HCT116 (cell line): ENCODE data around the gene RIPOR2. TPM values are rescaled to one million over a fixed set of nuclear protein-coding genes. Genes with fewer than 3 reads are reported as not detected.

Experiments used
- ATAC-seq: fragments of 200-7000 bp; cut with Tn5 transposase; 2 replicates; pipeline ENCODE4 v1.9.1; 2020; ENCODE audit warnings: mild to moderate bottlenecking, moderate library complexity
- BruUV-seq: library from RNA; stranded (reverse); fragments of 400-500 nt; replicated peaks from 2 replicates; lab custom pipeline; 2021; lab: Mats Ljungman, UMichigan
- CTCF ChIA-PET: fragments of 300-600 bp; sonication (Branson Sonifier 250); formaldehyde crosslinking; loops from one replicate; lab custom pipeline; 2021; ENCODE audit warnings: antibody characterized with exemption; lab: Charles Lee
- POLR2A ChIA-PET: fragments of 300-600, 350-600 bp; sonication (Branson Sonifier 250); formaldehyde crosslinking; loops from one replicate; lab custom pipeline; 2021; ENCODE audit warnings: antibody characterized with exemption; lab: Charles Lee
- RAD21 ChIA-PET, 2 experiments: fragments of 300-600 bp; sonication (Branson Sonifier 250); formaldehyde crosslinking; loops; one replicate each; lab custom pipeline; 2023; ENCODE audit warnings: low total read pairs in 2 of 2; ENCODE audit not compliant: uncharacterized antibody in 2 of 2, unreplicated experiment in 2 of 2, low non-redundant PET in 1 of 2; lab: Charles Lee
- DNase-seq: peaks from one replicate; pipeline ENCODE4 v3.0.0-alpha.2; 2010; ENCODE audit warnings: low read depth, low spot score
- H2AFZ ChIP-seq: fragments of 200-600 bp; shearing (Covaris generic), sonication (generic); 2 replicates; pipeline ENCODE4 v1.6.1; 2017; ENCODE audit warnings: low read depth, mixed run types, mixed read lengths, antibody characterized with exemption, low read length; ENCODE audit not compliant: poor library complexity, severe bottlenecking
- H3K27ac ChIP-seq: 2 replicates; pipeline ENCODE4 v1.5.1; 2012; ENCODE audit warnings: low read depth, low read length
- H3K27me3 ChIP-seq: fragments of 200-600 bp; sonication (generic); 2 replicates; pipeline ENCODE4 v1.6.1; 2016; ENCODE audit warnings: mixed run types, low read length, mixed read lengths; ENCODE audit not compliant: insufficient read depth
- H3K36me3 ChIP-seq, 2 experiments: fragments of 200-500 bp in 1 of 2; fragments of 200-600 bp in 1 of 2; sonication (Bioruptor generic) in 1 of 2; sonication (generic) in 1 of 2; 2 replicates each; pipeline versions ENCODE4 v1.5.1 to v1.6.1; 2014 to 2016; ENCODE audit warnings: low read length in 2 of 2, inconsistent platforms in 1 of 2, mixed read lengths in 1 of 2, mixed run types in 1 of 2; ENCODE audit not compliant: insufficient read depth in 2 of 2, control insufficient read depth in 1 of 2
- H3K4me1 ChIP-seq, 2 experiments: fragments of 200-600 bp in 1 of 2; sonication (generic) in 1 of 2; 2 replicates each; pipeline versions ENCODE4 v1.5.1 to v1.6.1; 2012 to 2017; ENCODE audit warnings: low read length in 2 of 2, inconsistent platforms in 1 of 2, mild to moderate bottlenecking in 1 of 2, mixed read lengths in 1 of 2, mixed run types in 1 of 2, moderate library complexity in 1 of 2; ENCODE audit not compliant: insufficient read depth in 2 of 2, control insufficient read depth in 1 of 2
- H3K4me2 ChIP-seq: fragments of 200-600 bp; sonication (generic); 2 replicates; pipeline ENCODE4 v1.6.1; 2017; ENCODE audit warnings: mixed run types, low read length, mixed read lengths
- H3K4me3 ChIP-seq, 2 experiments: fragments of 200-600 bp in 1 of 2; sonication (generic) in 1 of 2; replicated peaks in 1 of 2; 2 replicates each; pipeline ENCODE4 v1.5.1; 2011 to 2016; ENCODE audit warnings: low read length in 2 of 2, control low read depth in 1 of 2, low read depth in 1 of 2, mild to moderate bottlenecking in 1 of 2, mixed read lengths in 1 of 2, mixed run types in 1 of 2
- H3K79me2 ChIP-seq: fragments of 200-600 bp; sonication (generic); 2 replicates; pipeline ENCODE4 v1.6.1; 2017; ENCODE audit warnings: mild to moderate bottlenecking, mixed run types, low read length, moderate library complexity, mixed read lengths; ENCODE audit not compliant: insufficient read depth
- H3K9ac ChIP-seq: fragments of 200-600 bp; sonication (generic); 2 replicates; pipeline ENCODE4 v1.6.1; 2016; ENCODE audit warnings: low read length, mixed read lengths
- H3K9me2 ChIP-seq: fragments of 200-600 bp; sonication (generic), shearing (Covaris generic); 2 replicates; pipeline ENCODE4 v1.6.1; 2017; ENCODE audit warnings: mixed run types, mild to moderate bottlenecking, moderate library complexity; ENCODE audit not compliant: insufficient read depth
- H3K9me3 ChIP-seq, 2 experiments: fragments of 200-500 bp in 1 of 2; fragments of 200-600 bp in 1 of 2; sonication (Bioruptor generic) in 1 of 2; sonication (generic) in 1 of 2; 2 replicates each; pipeline ENCODE4 v1.6.1; 2014 to 2017; ENCODE audit warnings: low read length in 2 of 2, mixed read lengths in 2 of 2, inconsistent platforms in 1 of 2, low read depth in 1 of 2, mild to moderate bottlenecking in 1 of 2, mixed run types in 1 of 2, moderate library complexity in 1 of 2; ENCODE audit not compliant: control insufficient read depth in 1 of 2, insufficient read depth in 1 of 2
- H4K20me1 ChIP-seq: fragments of 200-600 bp; sonication (generic), shearing (Covaris generic); 2 replicates; pipeline ENCODE4 v1.6.1; 2017; ENCODE audit warnings: mixed run types, mild to moderate bottlenecking, moderate library complexity; ENCODE audit not compliant: insufficient read depth
- CTCF ChIP-seq, 3 experiments: fragments of 200-600 bp in 1 of 3; sonication (generic) in 1 of 3; IDR thresholded peaks in 2 of 3; conservative IDR thresholded peaks in 1 of 3; 2 replicates each; pipeline ENCODE4 v1.5.1; 2012 to 2017; ENCODE audit warnings: low read depth in 2 of 3, low read length in 2 of 3, antibody characterized with exemption in 1 of 3, borderline replicate concordance in 1 of 3, control low read depth in 1 of 3, mild to moderate bottlenecking in 1 of 3, mixed read lengths in 1 of 3, mixed run types in 1 of 3, moderate library complexity in 1 of 3; ENCODE audit not compliant: insufficient read depth in 1 of 3
- EZH2 ChIP-seq: fragments of 200-600 bp; sonication (generic); IDR thresholded peaks from 2 replicates; pipeline ENCODE4 v1.6.1; 2017; ENCODE audit warnings: antibody characterized with exemption, mixed run types
- EZH2phosphoT487 ChIP-seq: fragments of 200-600 bp; IDR thresholded peaks from 2 replicates; pipeline ENCODE4 v1.6.1; 2018; ENCODE audit warnings: antibody characterized with exemption, borderline replicate concordance
- JUND ChIP-seq: IDR thresholded peaks from 2 replicates; pipeline ENCODE4 v1.6.1; 2012
- POLR2A ChIP-seq: IDR thresholded peaks from 2 replicates; pipeline ENCODE4 v1.7.0; 2011; ENCODE audit warnings: borderline replicate concordance; ENCODE audit not compliant: insufficient read depth, insufficient read length; ENCODE audit errors: extremely low read depth
- POLR2AphosphoS5 ChIP-seq: IDR thresholded peaks from 2 replicates; pipeline ENCODE4 v1.6.1; 2011; ENCODE audit warnings: mild to moderate bottlenecking, low read depth, low read length, moderate library complexity
- RAD21 ChIP-seq: IDR thresholded peaks from 2 replicates; pipeline ENCODE4 v1.6.1; 2012; ENCODE audit warnings: low read depth, mild to moderate bottlenecking
- SRF ChIP-seq: IDR thresholded peaks from 2 replicates; pipeline ENCODE4 v1.6.1; 2012; ENCODE audit warnings: low read depth
- TCF7L2 ChIP-seq: IDR thresholded peaks from 2 replicates; pipeline ENCODE4 v1.7.0; 2011; ENCODE audit warnings: borderline replicate concordance, inconsistent platforms; ENCODE audit not compliant: insufficient read depth, insufficient read length; ENCODE audit errors: extremely low read depth
- ZFX ChIP-seq: fragments of 450-650 bp; IDR thresholded peaks from 2 replicates; pipeline ENCODE4 v1.6.1; 2017
- intact Hi-C: fragments of 100-400 bp; cut with micrococcal nuclease; formaldehyde crosslinking; loops from 2 replicates; pipeline ENCODE4 v1.10.0; 2022
- total RNA-seq: library from RNA; stranded (reverse); gene quantifications from one replicate; pipeline ENCODE4 v1.2.1, GENCODE V29; 2021; ENCODE audit not compliant: unreplicated experiment
- TF ChIP-seq, protein P1 (sequence below): IDR thresholded peaks from 2 replicates; pipeline ENCODE4 v1.6.1; 2012

RIPOR2 gene
- total RNA-seq, 1 experiment from 2014 or later = 0.44 TPM

DNA sequence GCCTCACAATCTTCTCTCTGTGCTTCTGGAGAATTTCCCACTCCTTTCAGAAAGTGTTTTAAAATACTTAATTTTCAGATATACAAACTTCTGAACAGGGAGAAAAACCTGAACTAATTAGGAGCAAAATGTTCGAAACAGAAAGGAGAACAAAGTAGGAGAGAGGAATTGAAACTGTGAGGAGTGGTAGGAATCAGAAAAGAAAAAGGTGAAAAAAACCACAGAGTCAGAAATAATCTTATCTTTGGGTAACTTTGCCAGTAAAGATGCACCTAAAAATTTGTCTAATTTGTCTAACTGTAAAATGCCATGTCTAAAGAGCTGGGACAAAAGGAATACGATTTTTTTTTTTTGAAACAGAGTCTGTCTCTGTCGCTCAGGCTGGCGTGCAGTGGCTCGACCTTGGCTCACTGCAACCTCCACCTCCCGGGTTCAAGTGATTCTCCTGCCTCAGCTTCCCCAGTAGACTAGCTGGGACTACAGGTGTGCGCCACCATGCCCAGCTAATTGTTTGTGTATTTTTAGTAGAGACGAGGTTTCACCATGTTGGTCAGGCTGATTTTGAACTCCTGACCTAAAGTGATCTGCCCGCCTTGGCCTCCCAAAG, 4.7 kb upstream of the RIPOR2 start:
- ChIA-PET RAD21 (no interaction called here), POLR2A (no interaction called here), CTCF (no interaction called here)
- Histone ChIP-seq H3K27me3 (no peaks in the 10 kb centered on the region), H3K9me3 (no peaks in the 10 kb centered on the region), H3K27ac (no peak overlapping the region), H3K36me3 (no peaks in the 10 kb centered on the region), H3K9me2 (no peaks in the 10 kb centered on the region), H2AFZ (no peak overlapping the region), H3K4me3 (no peak overlapping the region), H3K9ac (no peak overlapping the region), H4K20me1 (no peaks in the 10 kb centered on the region), H3K4me1 (no peaks in the 10 kb centered on the region), H3K79me2 (no peaks in the 10 kb centered on the region), H3K4me2 (no peak overlapping the region)
- intact Hi-C loops = no loop called here
- no peak for ATAC-seq
- DNase-seq = no peak
- no peak for TF ChIP-seq EZH2
- TF ChIP-seq SRF = no peak
- TF ChIP-seq TCF7L2 = no peak
- TF ChIP-seq EZH2phosphoT487 = no peak
- TF ChIP-seq ZFX = no peak
- no peak for TF ChIP-seq POLR2A
- TF ChIP-seq POLR2AphosphoS5 = no peak
- TF ChIP-seq CTCF (IDR thresholded peaks at IDR 0.05 in 2 of 3, conservative IDR thresholded peaks at IDR 0.05 in 1 of 3; ENCODE audit: borderline replicate concordance in 1 of 3, insufficient read depth in 1 of 3, low read depth in 2 of 3, low read length in 2 of 3) = no peak
- no peak for TF ChIP-seq RAD21
- no peak for TF ChIP-seq JUND
- TF ChIP-seq, protein P1, sequence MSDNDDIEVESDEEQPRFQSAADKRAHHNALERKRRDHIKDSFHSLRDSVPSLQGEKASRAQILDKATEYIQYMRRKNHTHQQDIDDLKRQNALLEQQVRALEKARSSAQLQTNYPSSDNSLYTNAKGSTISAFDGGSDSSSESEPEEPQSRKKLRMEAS = no peak
- BruUV-seq = no TSS peak
